HEK293 (cell line): ENCODE data around the gene CAPN7.
"Not testable (repeated sequence)": the region's sequence is repeated elsewhere in the genome, so short reads cannot be mapped to it uniquely, and the experiment has no call there.

Experiments used
- MYNN ChIP-seq: fragments of 450-650 bp; formaldehyde crosslinking; IDR thresholded peaks from 2 replicates; pipeline ENCODE4 v1.5.1; 2016; ENCODE audit warnings: missing biosample characterization, missing genetic modification characterization, borderline replicate concordance
- ZNF211 ChIP-seq: fragments of 450-650 bp; formaldehyde crosslinking; IDR thresholded peaks from 2 replicates; pipeline ENCODE4 v1.5.1; 2016; ENCODE audit warnings: low read depth, missing biosample characterization, missing genetic modification characterization
- ZNF274 ChIP-seq, 2 experiments: fragments of 200-500 bp in 1 of 2; fragments of 450-650 bp in 1 of 2; sonication (Bioruptor generic) in 1 of 2; formaldehyde crosslinking in 1 of 2; IDR thresholded peaks; 2 replicates each; pipeline versions ENCODE4 v1.5.1 to v1.6.1; 2014 to 2016; ENCODE audit warnings: borderline replicate concordance in 1 of 2, inconsistent platforms in 1 of 2, low read length in 1 of 2, missing biosample characterization in 1 of 2, missing genetic modification characterization in 1 of 2
- ZNF311 ChIP-seq: fragments of 450-650 bp; formaldehyde crosslinking; IDR thresholded peaks from 2 replicates; pipeline ENCODE4 v1.5.1; 2017; ENCODE audit warnings: missing biosample characterization, missing genetic modification characterization, borderline replicate concordance
- ZNF423 ChIP-seq: fragments of 450-650 bp; formaldehyde crosslinking; IDR thresholded peaks from 2 replicates; pipeline ENCODE4 v1.5.1; 2016; ENCODE audit warnings: missing biosample characterization, missing genetic modification characterization
- ZNF544 ChIP-seq: fragments of 450-650 bp; formaldehyde crosslinking; IDR thresholded peaks from 2 replicates; pipeline ENCODE4 v1.5.0; 2017; ENCODE audit warnings: missing biosample characterization, missing genetic modification characterization
- ZNF549 ChIP-seq: fragments of 450-650 bp; IDR thresholded peaks from 2 replicates; pipeline ENCODE4 v1.5.1; 2018; ENCODE audit warnings: missing biosample characterization, missing genetic modification characterization, mild to moderate bottlenecking, inconsistent platforms, moderate library complexity
- ZNF558 ChIP-seq: fragments of 450-650 bp; formaldehyde crosslinking; IDR thresholded peaks from 2 replicates; pipeline ENCODE4 v1.5.1; 2016; ENCODE audit warnings: missing biosample characterization, missing genetic modification characterization
- ZNF76 ChIP-seq: fragments of 450-650 bp; formaldehyde crosslinking; IDR thresholded peaks from 2 replicates; pipeline ENCODE4; 2016; ENCODE audit warnings: low read depth, missing biosample characterization, missing genetic modification characterization, borderline replicate concordance
- TF ChIP-seq, protein P1 (sequence below): fragments of 450-650 bp; formaldehyde crosslinking; IDR thresholded peaks from 2 replicates; pipeline ENCODE4 v1.5.1; 2016; ENCODE audit warnings: missing biosample characterization, missing genetic modification characterization
- TF ChIP-seq, protein P2 (sequence below): fragments of 450-650 bp; formaldehyde crosslinking; IDR thresholded peaks from 2 replicates; pipeline ENCODE4 v1.5.1; 2017; ENCODE audit warnings: missing biosample characterization, missing genetic modification characterization
- TF ChIP-seq, protein P3 (sequence below): fragments of 450-650 bp; IDR thresholded peaks from 2 replicates; pipeline ENCODE4 v1.5.1; 2018; ENCODE audit warnings: missing biosample characterization, mild to moderate bottlenecking, missing genetic modification characterization
- TF ChIP-seq, protein P4 (sequence below): fragments of 450-650 bp; formaldehyde crosslinking; IDR thresholded peaks from 2 replicates; pipeline ENCODE4 v1.5.1; 2016; ENCODE audit warnings: missing biosample characterization, missing genetic modification characterization

DNA sequence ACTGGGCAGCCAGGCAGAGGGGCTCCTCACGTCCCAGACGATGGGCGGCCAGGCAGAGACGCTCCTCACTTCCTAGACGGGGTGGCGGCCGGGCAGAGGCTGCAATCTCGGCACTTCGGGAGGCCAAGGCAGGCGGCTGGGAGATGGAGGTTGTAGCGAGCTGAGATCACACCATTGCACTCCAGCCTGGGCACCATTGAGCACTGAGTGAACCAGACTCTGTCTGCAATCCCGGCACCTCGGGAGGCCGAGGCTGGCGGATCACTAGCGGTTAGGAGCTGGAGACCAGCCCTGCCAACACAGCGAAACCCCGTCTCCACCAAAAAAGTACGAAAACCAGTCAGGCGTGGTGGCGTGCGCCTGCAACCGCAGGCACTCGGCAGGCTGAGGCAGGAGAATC, 42.4 kb upstream of the CAPN7 start:
- TF ChIP-seq, protein P1, sequence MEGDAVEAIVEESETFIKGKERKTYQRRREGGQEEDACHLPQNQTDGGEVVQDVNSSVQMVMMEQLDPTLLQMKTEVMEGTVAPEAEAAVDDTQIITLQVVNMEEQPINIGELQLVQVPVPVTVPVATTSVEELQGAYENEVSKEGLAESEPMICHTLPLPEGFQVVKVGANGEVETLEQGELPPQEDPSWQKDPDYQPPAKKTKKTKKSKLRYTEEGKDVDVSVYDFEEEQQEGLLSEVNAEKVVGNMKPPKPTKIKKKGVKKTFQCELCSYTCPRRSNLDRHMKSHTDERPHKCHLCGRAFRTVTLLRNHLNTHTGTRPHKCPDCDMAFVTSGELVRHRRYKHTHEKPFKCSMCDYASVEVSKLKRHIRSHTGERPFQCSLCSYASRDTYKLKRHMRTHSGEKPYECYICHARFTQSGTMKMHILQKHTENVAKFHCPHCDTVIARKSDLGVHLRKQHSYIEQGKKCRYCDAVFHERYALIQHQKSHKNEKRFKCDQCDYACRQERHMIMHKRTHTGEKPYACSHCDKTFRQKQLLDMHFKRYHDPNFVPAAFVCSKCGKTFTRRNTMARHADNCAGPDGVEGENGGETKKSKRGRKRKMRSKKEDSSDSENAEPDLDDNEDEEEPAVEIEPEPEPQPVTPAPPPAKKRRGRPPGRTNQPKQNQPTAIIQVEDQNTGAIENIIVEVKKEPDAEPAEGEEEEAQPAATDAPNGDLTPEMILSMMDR (tag by site-specific recombination): not testable (repeated sequence)
- TF ChIP-seq ZNF76; ZNF549 (tag by site-specific recombination); ZNF558 (tag by site-specific recombination); MYNN (tag by site-specific recombination); ZNF423 (tag by site-specific recombination); ZNF544 (tag by site-specific recombination); ZNF211 (tag by site-specific recombination); ZNF311 (tag by site-specific recombination); ZNF274 (IDR thresholded peaks at IDR 0.05; ENCODE audit: low read length); ZNF274 (tag by site-specific recombination; IDR thresholded peaks at IDR 0.05; ENCODE audit: borderline replicate concordance): not testable (repeated sequence)
- TF ChIP-seq, protein P2, sequence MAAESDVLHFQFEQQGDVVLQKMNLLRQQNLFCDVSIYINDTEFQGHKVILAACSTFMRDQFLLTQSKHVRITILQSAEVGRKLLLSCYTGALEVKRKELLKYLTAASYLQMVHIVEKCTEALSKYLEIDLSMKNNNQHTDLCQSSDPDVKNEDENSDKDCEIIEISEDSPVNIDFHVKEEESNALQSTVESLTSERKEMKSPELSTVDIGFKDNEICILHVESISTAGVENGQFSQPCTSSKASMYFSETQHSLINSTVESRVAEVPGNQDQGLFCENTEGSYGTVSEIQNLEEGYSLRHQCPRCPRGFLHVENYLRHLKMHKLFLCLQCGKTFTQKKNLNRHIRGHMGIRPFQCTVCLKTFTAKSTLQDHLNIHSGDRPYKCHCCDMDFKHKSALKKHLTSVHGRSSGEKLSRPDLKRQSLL (tag by site-specific recombination): not testable (repeated sequence)
- TF ChIP-seq, protein P3, sequence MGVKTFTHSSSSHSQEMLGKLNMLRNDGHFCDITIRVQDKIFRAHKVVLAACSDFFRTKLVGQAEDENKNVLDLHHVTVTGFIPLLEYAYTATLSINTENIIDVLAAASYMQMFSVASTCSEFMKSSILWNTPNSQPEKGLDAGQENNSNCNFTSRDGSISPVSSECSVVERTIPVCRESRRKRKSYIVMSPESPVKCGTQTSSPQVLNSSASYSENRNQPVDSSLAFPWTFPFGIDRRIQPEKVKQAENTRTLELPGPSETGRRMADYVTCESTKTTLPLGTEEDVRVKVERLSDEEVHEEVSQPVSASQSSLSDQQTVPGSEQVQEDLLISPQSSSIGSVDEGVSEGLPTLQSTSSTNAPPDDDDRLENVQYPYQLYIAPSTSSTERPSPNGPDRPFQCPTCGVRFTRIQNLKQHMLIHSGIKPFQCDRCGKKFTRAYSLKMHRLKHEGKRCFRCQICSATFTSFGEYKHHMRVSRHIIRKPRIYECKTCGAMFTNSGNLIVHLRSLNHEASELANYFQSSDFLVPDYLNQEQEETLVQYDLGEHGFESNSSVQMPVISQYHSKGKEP: not testable (repeated sequence)
- TF ChIP-seq, protein P4, sequence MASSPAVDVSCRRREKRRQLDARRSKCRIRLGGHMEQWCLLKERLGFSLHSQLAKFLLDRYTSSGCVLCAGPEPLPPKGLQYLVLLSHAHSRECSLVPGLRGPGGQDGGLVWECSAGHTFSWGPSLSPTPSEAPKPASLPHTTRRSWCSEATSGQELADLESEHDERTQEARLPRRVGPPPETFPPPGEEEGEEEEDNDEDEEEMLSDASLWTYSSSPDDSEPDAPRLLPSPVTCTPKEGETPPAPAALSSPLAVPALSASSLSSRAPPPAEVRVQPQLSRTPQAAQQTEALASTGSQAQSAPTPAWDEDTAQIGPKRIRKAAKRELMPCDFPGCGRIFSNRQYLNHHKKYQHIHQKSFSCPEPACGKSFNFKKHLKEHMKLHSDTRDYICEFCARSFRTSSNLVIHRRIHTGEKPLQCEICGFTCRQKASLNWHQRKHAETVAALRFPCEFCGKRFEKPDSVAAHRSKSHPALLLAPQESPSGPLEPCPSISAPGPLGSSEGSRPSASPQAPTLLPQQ (tag by site-specific recombination): not testable (repeated sequence)
